Liver (tissue), 9 donors: Measurements from ENCODE around the gene IFNLR1. TPM values are rescaled to one million over a fixed set of nuclear protein-coding genes. Genes with fewer than 3 reads are reported as not detected.

Experiments
- DNase-seq: peaks from one replicate; pipeline ENCODE4 v3.0.0-alpha.2; 2017; ENCODE audit warnings: low spot score
- H3K27ac ChIP-seq, 2 donors: one replicate each; pipeline ENCODE4 v1.7.0; 2013; ENCODE audit warnings: inconsistent platforms in 2 of 2, low read length in 2 of 2, control low read depth in 1 of 2, low read depth in 1 of 2, mild to moderate bottlenecking in 1 of 2
- H3K27me3 ChIP-seq, 4 donors: one replicate each; pipeline versions ENCODE4 v1.6.1 to v1.7.0; 2013; ENCODE audit warnings: low read length in 3 of 4, inconsistent platforms in 1 of 4, mild to moderate bottlenecking in 1 of 4, moderate library complexity in 1 of 4; ENCODE audit not compliant: control insufficient read depth in 4 of 4, insufficient read depth in 4 of 4
- H3K36me3 ChIP-seq, 4 donors: one replicate each; pipeline versions ENCODE4 v1.6.1 to v1.7.0; 2013; ENCODE audit warnings: low read length in 3 of 4, mild to moderate bottlenecking in 3 of 4, low read depth in 1 of 4, moderate library complexity in 1 of 4; ENCODE audit not compliant: control insufficient read depth in 4 of 4, insufficient read depth in 3 of 4
- H3K4me1 ChIP-seq, 4 donors: one replicate each; pipeline versions ENCODE4 v1.6.1 to v1.7.0; 2013; ENCODE audit warnings: low read length in 3 of 4, mild to moderate bottlenecking in 3 of 4, moderate library complexity in 1 of 4; ENCODE audit not compliant: control insufficient read depth in 4 of 4, insufficient read depth in 4 of 4
- H3K4me3 ChIP-seq, 3 donors: one replicate each; pipeline versions ENCODE4 v1.6.1 to v1.7.0; 2013; ENCODE audit warnings: low read length in 3 of 3, control low read depth in 1 of 3, low read depth in 1 of 3, mild to moderate bottlenecking in 1 of 3
- H3K9ac ChIP-seq, 2 donors: one replicate each; pipeline ENCODE4 v1.7.0; 2013; ENCODE audit warnings: low read length in 2 of 2, mild to moderate bottlenecking in 2 of 2, moderate library complexity in 2 of 2, control low read depth in 1 of 2, low read depth in 1 of 2
- H3K9me3 ChIP-seq, 4 donors: one replicate each; pipeline versions ENCODE4 v1.6.1 to v1.7.0; 2013; ENCODE audit warnings: low read length in 3 of 4; ENCODE audit not compliant: control insufficient read depth in 4 of 4
- EGR1 ChIP-seq, 2 donors: IDR thresholded peaks; 2 replicates each; pipeline ENCODE4 v1.6.1; 2016 to 2018; ENCODE audit warnings: antibody characterized with exemption in 2 of 2, low read depth in 2 of 2
- FOXA1 ChIP-seq: IDR thresholded peaks from 2 replicates; pipeline ENCODE4 v1.6.1; 2016; ENCODE audit warnings: antibody characterized with exemption
- FOXA2 ChIP-seq: IDR thresholded peaks from 2 replicates; pipeline ENCODE4 v1.6.1; 2016; ENCODE audit warnings: antibody characterized with exemption
- GABPA ChIP-seq, 2 donors: IDR thresholded peaks in 1 of 2; conservative IDR thresholded peaks in 1 of 2; 2 replicates each; pipeline ENCODE4 v1.6.1; 2016; ENCODE audit warnings: antibody characterized with exemption in 2 of 2, mild to moderate bottlenecking in 1 of 2, moderate library complexity in 1 of 2
- HNF4A ChIP-seq, 2 donors: conservative IDR thresholded peaks; 2 replicates each; pipeline ENCODE4 v1.6.1; 2016; ENCODE audit warnings: antibody characterized with exemption in 2 of 2, mild to moderate bottlenecking in 2 of 2
- HNF4G ChIP-seq: IDR thresholded peaks from 2 replicates; pipeline ENCODE4 v1.6.1; 2016; ENCODE audit warnings: antibody characterized with exemption
- JUND ChIP-seq, 2 donors: IDR thresholded peaks; 2 replicates each; pipeline ENCODE4 v1.6.1; 2016; ENCODE audit warnings: antibody characterized with exemption in 2 of 2
- NR2F2 ChIP-seq: IDR thresholded peaks from 2 replicates; pipeline ENCODE4 v1.6.1; 2016; ENCODE audit warnings: antibody characterized with exemption
- RAD21 ChIP-seq, 2 donors: IDR thresholded peaks; 2 replicates each; pipeline ENCODE4 v1.6.1; 2016; ENCODE audit warnings: antibody characterized with exemption in 2 of 2, mild to moderate bottlenecking in 2 of 2
- RXRA ChIP-seq, 2 donors: IDR thresholded peaks; 2 replicates each; pipeline ENCODE4 v1.6.1; 2017 to 2018; ENCODE audit warnings: antibody characterized with exemption in 2 of 2, mild to moderate bottlenecking in 1 of 2
- SP1 ChIP-seq: IDR thresholded peaks from 2 replicates; pipeline ENCODE4 v1.6.1; 2018; ENCODE audit warnings: antibody characterized with exemption, mild to moderate bottlenecking
- TAF1 ChIP-seq: conservative IDR thresholded peaks from 2 replicates; pipeline ENCODE4 v1.6.1; 2016; ENCODE audit warnings: antibody characterized with exemption, mild to moderate bottlenecking
- YY1 ChIP-seq: IDR thresholded peaks from 2 replicates; pipeline ENCODE4 v1.6.1; 2016; ENCODE audit warnings: antibody characterized with exemption, mild to moderate bottlenecking
- WGBS: extraction: QIAGEN DNeasy Blood & Tissue Kit; methylation state at CpG from one replicate; pipeline ENCODE4 v1.1.7; 2013; 5-methylcytosine and 5-hydroxymethylcytosine counted together
- polyA plus RNA-seq, 2 donors: library from polyadenylated mRNA; stranded (reverse) in 1 of 2; unstranded in 1 of 2; fragments of 200-250 nt in 1 of 2; fragments of >200 nt in 1 of 2; fragmentation: Nextera tagmentation in 1 of 2; extraction: Ambion mirVana in 1 of 2; gene quantifications; one replicate each; pipeline versions ENCODE4 v1.2.1 to v1.2.3, GENCODE V29; 2013 to 2015
- total RNA-seq, 2 donors: library from RNA; depleted of rRNA; stranded (reverse); fragments of >200 nt; gene quantifications; one replicate each; pipeline ENCODE4 v1.2.3, GENCODE V29; 2014
- TF ChIP-seq, protein P1 (sequence below): IDR thresholded peaks from 2 replicates; pipeline ENCODE4 v1.6.1; 2016; ENCODE audit warnings: antibody characterized with exemption
- TF ChIP-seq, protein P2 (sequence below): fragments of 150-350 bp; IDR thresholded peaks from 2 replicates; pipeline ENCODE4 v1.5.1; 2017; ENCODE audit warnings: improper control_type of control experiment, low read depth, low read length; ENCODE audit not compliant: missing input control
- TF ChIP-seq, protein P3 (sequence below): IDR thresholded peaks from 2 replicates; pipeline ENCODE4 v1.6.1; 2016; ENCODE audit warnings: antibody characterized with exemption, mild to moderate bottlenecking
- TF ChIP-seq, protein P4 (sequence below): IDR thresholded peaks from 2 replicates; pipeline ENCODE4 v1.6.1; 2016; ENCODE audit warnings: antibody characterized with exemption
- TF ChIP-seq, protein P5 (sequence below): IDR thresholded peaks from 2 replicates; pipeline ENCODE4 v1.6.1; 2016; ENCODE audit warnings: antibody characterized with exemption
- donor health status: healthy.
- donor health status: healthy.
- donor health status: healthy.
- donor health status: healthy.
- donor health status: healthy.

The IFNLR1 gene
- total and polyA plus RNA-seq, 4 donors: 2.2 to 6.4 (median 3.5) TPM

DNA sequence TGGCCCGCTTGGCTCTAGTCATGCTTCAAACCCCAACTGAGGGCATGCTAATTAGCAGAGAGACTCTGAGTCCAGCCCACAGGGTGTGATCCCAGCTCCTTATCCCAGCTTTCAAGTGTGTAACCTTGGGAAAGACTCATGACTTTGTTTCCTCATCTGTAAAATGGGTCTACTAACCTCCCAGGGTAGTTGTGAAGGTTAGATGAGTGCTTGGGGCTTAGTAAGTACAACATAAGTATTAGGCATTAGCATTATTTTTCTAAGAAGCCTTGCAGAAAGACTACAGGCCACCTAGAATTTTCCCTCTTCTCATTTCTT is 78.0 kb downstream of the IFNLR1 start:
- 89% methylated on average over 1 of the region's 1 CpG for WGBS
- Histone ChIP-seq H3K4me1 (no peaks in the 10 kb centered on the region), H3K4me3 (no peak overlapping the region), H3K27ac (no peak overlapping the region), H3K36me3 (no peaks in the 10 kb centered on the region), H3K27me3 (no peaks in the 10 kb centered on the region), H3K9me3 (no peaks in the 10 kb centered on the region), H3K9ac (no peak overlapping the region)
- TF ChIP-seq YY1 (no peak), SP1 (no peak), NR2F2 (no peak), GABPA (IDR thresholded peaks at IDR 0.05 in 1 of 2, conservative IDR thresholded peaks at IDR 0.05 in 1 of 2) (no peak), EGR1 (IDR thresholded peaks at IDR 0.05; ENCODE audit: low read depth in 2 of 2) (no peak), FOXA2 (no peak), FOXA1 (no peak), HNF4A (conservative IDR thresholded peaks at IDR 0.05) (no peak), JUND (IDR thresholded peaks at IDR 0.05) (no peak), HNF4G (no peak), RXRA (IDR thresholded peaks at IDR 0.05) (no peak), TAF1 (no peak), RAD21 (IDR thresholded peaks at IDR 0.05) (no peak)
- TF ChIP-seq, protein P1, sequence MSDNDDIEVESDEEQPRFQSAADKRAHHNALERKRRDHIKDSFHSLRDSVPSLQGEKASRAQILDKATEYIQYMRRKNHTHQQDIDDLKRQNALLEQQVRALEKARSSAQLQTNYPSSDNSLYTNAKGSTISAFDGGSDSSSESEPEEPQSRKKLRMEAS: no peak
- TF ChIP-seq, protein P2, sequence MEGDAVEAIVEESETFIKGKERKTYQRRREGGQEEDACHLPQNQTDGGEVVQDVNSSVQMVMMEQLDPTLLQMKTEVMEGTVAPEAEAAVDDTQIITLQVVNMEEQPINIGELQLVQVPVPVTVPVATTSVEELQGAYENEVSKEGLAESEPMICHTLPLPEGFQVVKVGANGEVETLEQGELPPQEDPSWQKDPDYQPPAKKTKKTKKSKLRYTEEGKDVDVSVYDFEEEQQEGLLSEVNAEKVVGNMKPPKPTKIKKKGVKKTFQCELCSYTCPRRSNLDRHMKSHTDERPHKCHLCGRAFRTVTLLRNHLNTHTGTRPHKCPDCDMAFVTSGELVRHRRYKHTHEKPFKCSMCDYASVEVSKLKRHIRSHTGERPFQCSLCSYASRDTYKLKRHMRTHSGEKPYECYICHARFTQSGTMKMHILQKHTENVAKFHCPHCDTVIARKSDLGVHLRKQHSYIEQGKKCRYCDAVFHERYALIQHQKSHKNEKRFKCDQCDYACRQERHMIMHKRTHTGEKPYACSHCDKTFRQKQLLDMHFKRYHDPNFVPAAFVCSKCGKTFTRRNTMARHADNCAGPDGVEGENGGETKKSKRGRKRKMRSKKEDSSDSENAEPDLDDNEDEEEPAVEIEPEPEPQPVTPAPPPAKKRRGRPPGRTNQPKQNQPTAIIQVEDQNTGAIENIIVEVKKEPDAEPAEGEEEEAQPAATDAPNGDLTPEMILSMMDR: no peak
- TF ChIP-seq, protein P3, sequence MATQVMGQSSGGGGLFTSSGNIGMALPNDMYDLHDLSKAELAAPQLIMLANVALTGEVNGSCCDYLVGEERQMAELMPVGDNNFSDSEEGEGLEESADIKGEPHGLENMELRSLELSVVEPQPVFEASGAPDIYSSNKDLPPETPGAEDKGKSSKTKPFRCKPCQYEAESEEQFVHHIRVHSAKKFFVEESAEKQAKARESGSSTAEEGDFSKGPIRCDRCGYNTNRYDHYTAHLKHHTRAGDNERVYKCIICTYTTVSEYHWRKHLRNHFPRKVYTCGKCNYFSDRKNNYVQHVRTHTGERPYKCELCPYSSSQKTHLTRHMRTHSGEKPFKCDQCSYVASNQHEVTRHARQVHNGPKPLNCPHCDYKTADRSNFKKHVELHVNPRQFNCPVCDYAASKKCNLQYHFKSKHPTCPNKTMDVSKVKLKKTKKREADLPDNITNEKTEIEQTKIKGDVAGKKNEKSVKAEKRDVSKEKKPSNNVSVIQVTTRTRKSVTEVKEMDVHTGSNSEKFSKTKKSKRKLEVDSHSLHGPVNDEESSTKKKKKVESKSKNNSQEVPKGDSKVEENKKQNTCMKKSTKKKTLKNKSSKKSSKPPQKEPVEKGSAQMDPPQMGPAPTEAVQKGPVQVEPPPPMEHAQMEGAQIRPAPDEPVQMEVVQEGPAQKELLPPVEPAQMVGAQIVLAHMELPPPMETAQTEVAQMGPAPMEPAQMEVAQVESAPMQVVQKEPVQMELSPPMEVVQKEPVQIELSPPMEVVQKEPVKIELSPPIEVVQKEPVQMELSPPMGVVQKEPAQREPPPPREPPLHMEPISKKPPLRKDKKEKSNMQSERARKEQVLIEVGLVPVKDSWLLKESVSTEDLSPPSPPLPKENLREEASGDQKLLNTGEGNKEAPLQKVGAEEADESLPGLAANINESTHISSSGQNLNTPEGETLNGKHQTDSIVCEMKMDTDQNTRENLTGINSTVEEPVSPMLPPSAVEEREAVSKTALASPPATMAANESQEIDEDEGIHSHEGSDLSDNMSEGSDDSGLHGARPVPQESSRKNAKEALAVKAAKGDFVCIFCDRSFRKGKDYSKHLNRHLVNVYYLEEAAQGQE: no peak
- TF ChIP-seq, protein P4, sequence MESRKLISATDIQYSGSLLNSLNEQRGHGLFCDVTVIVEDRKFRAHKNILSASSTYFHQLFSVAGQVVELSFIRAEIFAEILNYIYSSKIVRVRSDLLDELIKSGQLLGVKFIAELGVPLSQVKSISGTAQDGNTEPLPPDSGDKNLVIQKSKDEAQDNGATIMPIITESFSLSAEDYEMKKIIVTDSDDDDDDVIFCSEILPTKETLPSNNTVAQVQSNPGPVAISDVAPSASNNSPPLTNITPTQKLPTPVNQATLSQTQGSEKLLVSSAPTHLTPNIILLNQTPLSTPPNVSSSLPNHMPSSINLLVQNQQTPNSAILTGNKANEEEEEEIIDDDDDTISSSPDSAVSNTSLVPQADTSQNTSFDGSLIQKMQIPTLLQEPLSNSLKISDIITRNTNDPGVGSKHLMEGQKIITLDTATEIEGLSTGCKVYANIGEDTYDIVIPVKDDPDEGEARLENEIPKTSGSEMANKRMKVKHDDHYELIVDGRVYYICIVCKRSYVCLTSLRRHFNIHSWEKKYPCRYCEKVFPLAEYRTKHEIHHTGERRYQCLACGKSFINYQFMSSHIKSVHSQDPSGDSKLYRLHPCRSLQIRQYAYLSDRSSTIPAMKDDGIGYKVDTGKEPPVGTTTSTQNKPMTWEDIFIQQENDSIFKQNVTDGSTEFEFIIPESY: no peak
- TF ChIP-seq, protein P5, sequence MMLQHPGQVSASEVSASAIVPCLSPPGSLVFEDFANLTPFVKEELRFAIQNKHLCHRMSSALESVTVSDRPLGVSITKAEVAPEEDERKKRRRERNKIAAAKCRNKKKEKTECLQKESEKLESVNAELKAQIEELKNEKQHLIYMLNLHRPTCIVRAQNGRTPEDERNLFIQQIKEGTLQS: no peak
- no peak for DNase-seq
